Measurements from ENCODE around the gene RBMS3. TPM values are rescaled to one million over a fixed set of nuclear protein-coding genes. Genes with fewer than 3 reads are reported as not detected.

RBMS3 gene
- total RNA-seq, 1 experiment from 2014 or later = 8.7 TPM

DNA sequence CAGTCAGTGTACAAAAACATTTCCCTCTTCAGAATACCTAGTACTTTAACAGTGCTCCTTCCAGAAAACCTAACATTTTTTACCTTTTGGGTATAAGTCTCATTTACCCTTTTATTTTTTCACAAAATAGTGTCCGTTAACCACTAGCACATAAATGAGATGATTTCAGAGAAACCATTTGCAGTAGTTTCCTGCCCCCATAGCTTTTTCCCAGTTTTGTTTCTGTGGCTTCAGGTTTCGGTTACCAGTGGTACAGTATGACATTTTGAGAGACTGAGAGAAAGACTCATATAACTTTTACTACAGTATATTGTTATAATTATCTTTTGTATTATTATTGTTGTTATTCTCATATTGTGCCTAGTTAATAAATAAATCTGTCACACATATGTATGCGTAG lies 6.2 kb upstream of the RBMS3 start (continued):
- TF ChIP-seq ERG (CRISPR knock-in tag; IDR thresholded peaks at IDR 0.05) (no peak), STAT6 (CRISPR knock-in tag; conservative IDR thresholded peaks at IDR 0.05; ENCODE audit: low read depth) (no peak)

DNA sequence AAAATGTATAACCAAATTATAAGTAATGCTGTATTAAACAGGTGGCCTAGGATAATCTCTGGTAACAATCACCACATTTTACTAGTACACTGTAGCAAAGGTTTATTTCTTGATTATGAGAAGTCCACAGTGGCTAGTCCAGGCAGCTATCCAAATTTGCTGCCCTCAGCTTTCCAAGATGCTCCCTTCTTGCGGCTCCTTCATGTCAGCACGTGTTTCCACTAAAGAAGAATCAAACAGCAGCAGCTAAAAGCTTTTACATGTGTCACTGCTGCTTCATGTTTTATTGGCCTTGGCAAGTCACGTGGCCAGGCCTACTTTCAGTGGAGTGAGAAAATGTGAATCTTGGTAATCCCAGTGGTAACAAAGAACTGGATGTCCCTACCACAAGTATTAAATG lies 5.6 kb upstream of the RBMS3 start:
- Mint-ChIP-seq H3K4me1 (peaks cover 26% of the 10 kb centered on the region), H3K36me3 (no peaks in the 10 kb centered on the region), H3K27me3 (ENCODE audit: low read depth) (no peaks in the 10 kb centered on the region), H3K9me3 (no peaks in the 10 kb centered on the region), H3K27ac (no peak overlapping the region), H3K4me3 (no peak overlapping the region)
- POLR2A ChIA-PET = no interaction called here
- DNase-seq (ENCODE audit: low spot score) (no peak), ATAC-seq (no peak)
- TF ChIP-seq RELA (CRISPR knock-in tag; IDR thresholded peaks at IDR 0.05; ENCODE audit: borderline replicate concordance) (no peak), ZMAT4 (CRISPR knock-in tag; IDR thresholded peaks at IDR 0.05) (no peak), USF2 (CRISPR knock-in tag; IDR thresholded peaks at IDR 0.05) (no peak), NFATC4 (CRISPR knock-in tag; IDR thresholded peaks at IDR 0.05) (no peak), TEAD1 (CRISPR knock-in tag; IDR thresholded peaks at IDR 0.05) (no peak), ZNF671 (CRISPR knock-in tag; IDR thresholded peaks at IDR 0.05) (no peak), OVOL2 (CRISPR knock-in tag; IDR thresholded peaks at IDR 0.05; ENCODE audit: borderline replicate concordance) (no peak), ZNF425 (CRISPR knock-in tag; conservative IDR thresholded peaks at IDR 0.05) (no peak)
- TF ChIP-seq, protein P1, sequence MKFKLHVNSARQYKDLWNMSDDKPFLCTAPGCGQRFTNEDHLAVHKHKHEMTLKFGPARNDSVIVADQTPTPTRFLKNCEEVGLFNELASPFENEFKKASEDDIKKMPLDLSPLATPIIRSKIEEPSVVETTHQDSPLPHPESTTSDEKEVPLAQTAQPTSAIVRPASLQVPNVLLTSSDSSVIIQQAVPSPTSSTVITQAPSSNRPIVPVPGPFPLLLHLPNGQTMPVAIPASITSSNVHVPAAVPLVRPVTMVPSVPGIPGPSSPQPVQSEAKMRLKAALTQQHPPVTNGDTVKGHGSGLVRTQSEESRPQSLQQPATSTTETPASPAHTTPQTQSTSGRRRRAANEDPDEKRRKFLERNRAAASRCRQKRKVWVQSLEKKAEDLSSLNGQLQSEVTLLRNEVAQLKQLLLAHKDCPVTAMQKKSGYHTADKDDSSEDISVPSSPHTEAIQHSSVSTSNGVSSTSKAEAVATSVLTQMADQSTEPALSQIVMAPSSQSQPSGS (CRISPR knock-in tag; IDR thresholded peaks at IDR 0.05; ENCODE audit: borderline replicate concordance, low read depth) = no peak
- TF ChIP-seq, protein P2, sequence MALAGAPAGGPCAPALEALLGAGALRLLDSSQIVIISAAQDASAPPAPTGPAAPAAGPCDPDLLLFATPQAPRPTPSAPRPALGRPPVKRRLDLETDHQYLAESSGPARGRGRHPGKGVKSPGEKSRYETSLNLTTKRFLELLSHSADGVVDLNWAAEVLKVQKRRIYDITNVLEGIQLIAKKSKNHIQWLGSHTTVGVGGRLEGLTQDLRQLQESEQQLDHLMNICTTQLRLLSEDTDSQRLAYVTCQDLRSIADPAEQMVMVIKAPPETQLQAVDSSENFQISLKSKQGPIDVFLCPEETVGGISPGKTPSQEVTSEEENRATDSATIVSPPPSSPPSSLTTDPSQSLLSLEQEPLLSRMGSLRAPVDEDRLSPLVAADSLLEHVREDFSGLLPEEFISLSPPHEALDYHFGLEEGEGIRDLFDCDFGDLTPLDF (CRISPR knock-in tag; IDR thresholded peaks at IDR 0.05) = no peak
- TF ChIP-seq, protein P3, sequence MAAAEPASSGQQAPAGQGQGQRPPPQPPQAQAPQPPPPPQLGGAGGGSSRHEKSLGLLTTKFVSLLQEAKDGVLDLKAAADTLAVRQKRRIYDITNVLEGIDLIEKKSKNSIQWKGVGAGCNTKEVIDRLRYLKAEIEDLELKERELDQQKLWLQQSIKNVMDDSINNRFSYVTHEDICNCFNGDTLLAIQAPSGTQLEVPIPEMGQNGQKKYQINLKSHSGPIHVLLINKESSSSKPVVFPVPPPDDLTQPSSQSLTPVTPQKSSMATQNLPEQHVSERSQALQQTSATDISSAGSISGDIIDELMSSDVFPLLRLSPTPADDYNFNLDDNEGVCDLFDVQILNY (CRISPR knock-in tag; IDR thresholded peaks at IDR 0.05) = no peak
- CTCF ChIA-PET = no interaction called here

Data from WTC11 (cell line).